HT-29 (cell line): Measurements from ENCODE around the gene ZNF135. TPM values are rescaled to one million over a fixed set of nuclear protein-coding genes. Genes with fewer than 3 reads are reported as not detected.

Experiments used
- DNase-seq: peaks from one replicate; pipeline ENCODE4 v3.0.0-alpha.2; 2015; ENCODE audit warnings: low spot score
- total RNA-seq: library from RNA; depleted of rRNA; stranded (reverse); fragments of >200 nt; shearing (Covaris generic); gene quantifications from 2 replicates; pipeline ENCODE4 v1.2.3, GENCODE V29; 2014

The ZNF135 gene
- total RNA-seq, 1 experiment from 2014 or later, result not detected

GRCh38 chr19:58046856-58047255 is 12.2 kb upstream of the ZNF135 start:
- no peak for DNase-seq

GRCh38 chr19:58047672-58048071 is 11.4 kb upstream of the ZNF135 start:
- DNase-seq, result no peak

- no peak for DNase-seq
These were observed 6.8 kb upstream of the ZNF135 start for GRCh38 chr19:58052256-58052655.

- no peak for DNase-seq
These were observed 5.5 kb upstream of the ZNF135 start for GRCh38 chr19:58053480-58054156.

GRCh38 chr19:58054901-58055874 is 3.9 kb upstream of the ZNF135 start:
- DNase-seq, result no peak

- no peak for DNase-seq
These were observed 2.8 kb upstream of the ZNF135 start for GRCh38 chr19:58056261-58056660.

- DNase-seq, result no peak
These were observed 2.2 kb upstream of the ZNF135 start for GRCh38 chr19:58056861-58057260.

GRCh38 chr19:58058467-58058866 is 615 bp upstream of the ZNF135 start:
- no peak for DNase-seq

- no peak for DNase-seq
These were observed 593 bp downstream of the ZNF135 start for GRCh38 chr19:58059671-58060078.

GRCh38 chr19:58060231-58060630 is 1.1 kb downstream of the ZNF135 start:
- no peak for DNase-seq

GRCh38 chr19:58063712-58064111 is 4.6 kb downstream of the ZNF135 start:
- DNase-seq, result no peak

GRCh38 chr19:58067240-58067912 is 8.3 kb downstream of the ZNF135 start:
- DNase-seq, result no peak

- no peak for DNase-seq
These were observed 20.7 kb downstream of the ZNF135 start for GRCh38 chr19:58079792-58080191.

- DNase-seq, result no peak
These were observed 23.9 kb downstream of the ZNF135 start for GRCh38 chr19:58083021-58083420.

- DNase-seq, result no peak
These were observed 25.7 kb downstream of the ZNF135 start for GRCh38 chr19:58084596-58085347.

- no peak for DNase-seq
These were observed 26.3 kb downstream of the ZNF135 start for GRCh38 chr19:58085348-58085875.

- DNase-seq, result no peak
These were observed 28.0 kb downstream of the ZNF135 start for GRCh38 chr19:58086825-58087710.

- DNase-seq, result no peak
These were observed 29.5 kb downstream of the ZNF135 start for GRCh38 chr19:58088521-58089052.

- DNase-seq, result no peak
These were observed 30.8 kb downstream of the ZNF135 start for GRCh38 chr19:58089846-58090245.
